SK-N-SH (cell line): ENCODE data around the gene TEKT5.

ENCODE experiments used
- CTCF ChIP-seq: fragments of 200-600 bp; sonication (generic); IDR thresholded peaks from 2 replicates; pipeline ENCODE4 v1.6.1; 2017; ENCODE audit warnings: antibody characterized with exemption, mild to moderate bottlenecking, moderate library complexity
- POLR2AphosphoS5 ChIP-seq: IDR thresholded peaks from 2 replicates; pipeline ENCODE4 v1.6.1; 2012; ENCODE audit warnings: low read depth, low read length

GRCh38 chr16:10598157-10598556 is 96.6 kb downstream of the TEKT5 start:
- no peak for TF ChIP-seq POLR2AphosphoS5
- TF ChIP-seq CTCF = no peak
